ENCODE measurements around the gene ATXN1.

DNA sequence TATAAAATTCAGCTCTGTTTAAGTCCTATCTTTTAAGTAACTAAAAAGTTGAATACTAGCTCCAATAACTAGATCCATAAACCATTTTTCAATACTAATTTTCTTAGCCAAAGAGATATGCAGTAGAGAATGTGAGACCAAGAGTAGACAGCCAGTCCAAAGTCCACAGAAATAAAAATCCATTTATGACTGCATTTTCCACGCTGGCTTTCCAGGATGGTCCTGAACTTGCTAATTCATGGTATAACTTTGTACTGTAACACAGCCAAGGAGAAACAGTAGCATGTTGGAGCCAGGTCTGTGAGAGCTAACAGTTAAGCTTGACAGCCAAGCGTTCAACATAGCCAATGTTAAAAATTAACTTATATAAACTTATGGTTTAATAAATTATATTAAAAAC is 366.6 kb downstream of the ATXN1 start:
- no peak for TF ChIP-seq HMGXB4 (CRISPR knock-in tag; IDR thresholded peaks at IDR 0.05)
- TF ChIP-seq ZBTB21 (CRISPR knock-in tag; IDR thresholded peaks at IDR 0.05; ENCODE audit: borderline replicate concordance): no peak
- TF ChIP-seq, protein P1, sequence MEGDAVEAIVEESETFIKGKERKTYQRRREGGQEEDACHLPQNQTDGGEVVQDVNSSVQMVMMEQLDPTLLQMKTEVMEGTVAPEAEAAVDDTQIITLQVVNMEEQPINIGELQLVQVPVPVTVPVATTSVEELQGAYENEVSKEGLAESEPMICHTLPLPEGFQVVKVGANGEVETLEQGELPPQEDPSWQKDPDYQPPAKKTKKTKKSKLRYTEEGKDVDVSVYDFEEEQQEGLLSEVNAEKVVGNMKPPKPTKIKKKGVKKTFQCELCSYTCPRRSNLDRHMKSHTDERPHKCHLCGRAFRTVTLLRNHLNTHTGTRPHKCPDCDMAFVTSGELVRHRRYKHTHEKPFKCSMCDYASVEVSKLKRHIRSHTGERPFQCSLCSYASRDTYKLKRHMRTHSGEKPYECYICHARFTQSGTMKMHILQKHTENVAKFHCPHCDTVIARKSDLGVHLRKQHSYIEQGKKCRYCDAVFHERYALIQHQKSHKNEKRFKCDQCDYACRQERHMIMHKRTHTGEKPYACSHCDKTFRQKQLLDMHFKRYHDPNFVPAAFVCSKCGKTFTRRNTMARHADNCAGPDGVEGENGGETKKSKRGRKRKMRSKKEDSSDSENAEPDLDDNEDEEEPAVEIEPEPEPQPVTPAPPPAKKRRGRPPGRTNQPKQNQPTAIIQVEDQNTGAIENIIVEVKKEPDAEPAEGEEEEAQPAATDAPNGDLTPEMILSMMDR (IDR thresholded peaks at IDR 0.05): no peak
- TF ChIP-seq TEAD4 (CRISPR knock-in tag; IDR thresholded peaks at IDR 0.05): no peak
- TF ChIP-seq USF1 (CRISPR knock-in tag; IDR thresholded peaks at IDR 0.05): no peak
- TF ChIP-seq ZNF512 (CRISPR knock-in tag; IDR thresholded peaks at IDR 0.05; ENCODE audit: borderline replicate concordance): no peak
- TF ChIP-seq ZNF232 (CRISPR knock-in tag; IDR thresholded peaks at IDR 0.05): no peak
- no peak for TF ChIP-seq CREB1 (CRISPR knock-in tag; IDR thresholded peaks at IDR 0.05)
- no peak for TF ChIP-seq ESRRA (CRISPR knock-in tag; IDR thresholded peaks at IDR 0.05; ENCODE audit: borderline replicate concordance)
- TF ChIP-seq ZNF281 (CRISPR knock-in tag; IDR thresholded peaks at IDR 0.05): no peak
- TF ChIP-seq USF2 (CRISPR knock-in tag; IDR thresholded peaks at IDR 0.05): no peak
- no peak for TF ChIP-seq ZNF317 (CRISPR knock-in tag; IDR thresholded peaks at IDR 0.05; ENCODE audit: borderline replicate concordance, low read depth)
- TF ChIP-seq, protein P2, sequence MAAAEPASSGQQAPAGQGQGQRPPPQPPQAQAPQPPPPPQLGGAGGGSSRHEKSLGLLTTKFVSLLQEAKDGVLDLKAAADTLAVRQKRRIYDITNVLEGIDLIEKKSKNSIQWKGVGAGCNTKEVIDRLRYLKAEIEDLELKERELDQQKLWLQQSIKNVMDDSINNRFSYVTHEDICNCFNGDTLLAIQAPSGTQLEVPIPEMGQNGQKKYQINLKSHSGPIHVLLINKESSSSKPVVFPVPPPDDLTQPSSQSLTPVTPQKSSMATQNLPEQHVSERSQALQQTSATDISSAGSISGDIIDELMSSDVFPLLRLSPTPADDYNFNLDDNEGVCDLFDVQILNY (CRISPR knock-in tag; IDR thresholded peaks at IDR 0.05): no peak

Measured in WTC11 (cell line).